ENCODE results near the gene CDK19.

GRCh38 chr6:110776413-110776812 is 38.9 kb downstream of the CDK19 start:
- TF ChIP-seq ARNT (IDR thresholded peaks at IDR 0.05) (no peak), SUZ12 (IDR thresholded peaks at IDR 0.05) (no peak)

All from HEK293T (cell line).